Measurements from ENCODE around the gene H3-3A.

Gene H3-3A

GRCh38 chr1:226062558-226063223, at the start of gene H3-3A:
H3-3A (plus strand) TSS chr1:226062716; CDS start chr1:226064352, 1,636 bp downstream.
- peak; percentile 98 for DNase-seq (ENCODE audit: low spot score)

GRCh38 chr1:226017070-226017469, 45.4 kb upstream of the H3-3A start:
- no peak for DNase-seq (ENCODE audit: low spot score)

- DNase-seq (ENCODE audit: low spot score) = no peak
These were observed 42.9 kb upstream of the H3-3A start for GRCh38 chr1:226019572-226019971.

- DNase-seq (ENCODE audit: low spot score) = no peak
These were observed 41.1 kb upstream of the H3-3A start for GRCh38 chr1:226021401-226021800.

- no peak for DNase-seq (ENCODE audit: low spot score)
These were observed 40.7 kb upstream of the H3-3A start for GRCh38 chr1:226021801-226022200.

GRCh38 chr1:226023735-226024134, 38.8 kb upstream of the H3-3A start:
- no peak for DNase-seq (ENCODE audit: low spot score)

- no peak for DNase-seq (ENCODE audit: low spot score)
These were observed 35.7 kb upstream of the H3-3A start for GRCh38 chr1:226026833-226027232.

- no peak for DNase-seq (ENCODE audit: low spot score)
These were observed 34.8 kb upstream of the H3-3A start for GRCh38 chr1:226027538-226028217.

GRCh38 chr1:226029093-226029496, 33.4 kb upstream of the H3-3A start:
- no peak for DNase-seq (ENCODE audit: low spot score)

GRCh38 chr1:226029568-226030225, 32.8 kb upstream of the H3-3A start:
- no peak for DNase-seq (ENCODE audit: low spot score)

GRCh38 chr1:226033582-226033981, 28.9 kb upstream of the H3-3A start:
- no peak for DNase-seq (ENCODE audit: low spot score)

GRCh38 chr1:226033991-226034390, 28.5 kb upstream of the H3-3A start:
- no peak for DNase-seq (ENCODE audit: low spot score)

- peak; percentile 12 for DNase-seq (ENCODE audit: low spot score)
These were observed 28.0 kb upstream of the H3-3A start for GRCh38 chr1:226034482-226034881.

GRCh38 chr1:226035915-226036314, 26.6 kb upstream of the H3-3A start:
- no peak for DNase-seq (ENCODE audit: low spot score)

- DNase-seq (ENCODE audit: low spot score) = no peak
These were observed 23.9 kb upstream of the H3-3A start for GRCh38 chr1:226038661-226039060.

GRCh38 chr1:226041419-226041818, 21.1 kb upstream of the H3-3A start:
- no peak for DNase-seq (ENCODE audit: low spot score)

- DNase-seq (ENCODE audit: low spot score) = no peak
These were observed 17.9 kb upstream of the H3-3A start for GRCh38 chr1:226044514-226045101.

GRCh38 chr1:226046240-226046639, 16.3 kb upstream of the H3-3A start:
- DNase-seq (ENCODE audit: low spot score) = no peak

GRCh38 chr1:226047495-226047894, 15.0 kb upstream of the H3-3A start:
- no peak for DNase-seq (ENCODE audit: low spot score)

- no peak for DNase-seq (ENCODE audit: low spot score)
These were observed 13.6 kb upstream of the H3-3A start for GRCh38 chr1:226048886-226049285.

GRCh38 chr1:226050133-226050532, 12.4 kb upstream of the H3-3A start:
- no peak for DNase-seq (ENCODE audit: low spot score)

GRCh38 chr1:226051365-226051764, 11.2 kb upstream of the H3-3A start:
- no peak for DNase-seq (ENCODE audit: low spot score)

- DNase-seq (ENCODE audit: low spot score) = no peak
These were observed 10.5 kb upstream of the H3-3A start for GRCh38 chr1:226052061-226052460.

All from CD4-positive, alpha-beta T cell treated with Interleukin-2 at 100 ng/mL for 4 hours (primary cell).